Smooth muscle cell (in vitro differentiated cells): ENCODE results near the gene TSPAN18. TPM values are rescaled to one million over a fixed set of nuclear protein-coding genes. Genes with fewer than 3 reads are reported as not detected.

Experiments used
- DNase-seq: peaks from one replicate; lab custom pipeline; 2025; ENCODE audit not compliant: unreplicated experiment; lab: John Stamatoyannopoulos, UW
- H2AFZ ChIP-seq: fragments of 200-600 bp; sonication (generic); 2 replicates; pipeline ENCODE4 v1.6.0; 2016; ENCODE audit warnings: antibody characterized with exemption, low read depth, mild to moderate bottlenecking
- H3F3A ChIP-seq: fragments of 200-600 bp; sonication (generic); 2 replicates; pipeline ENCODE4 v1.6.0; 2017; ENCODE audit warnings: antibody characterized with exemption, low read depth
- H3K27ac ChIP-seq: fragments of 200-600 bp; sonication (generic); 2 replicates; pipeline ENCODE4 v1.5.1; 2016; ENCODE audit warnings: low read depth, mild to moderate bottlenecking
- H3K27me3 ChIP-seq: fragments of 200-600 bp; sonication (generic); 2 replicates; pipeline ENCODE4 v1.6.1; 2016; ENCODE audit warnings: low read depth, mild to moderate bottlenecking
- H3K36me3 ChIP-seq: fragments of 200-600 bp; sonication (generic); 2 replicates; pipeline ENCODE4 v1.5.1; 2016; ENCODE audit warnings: low read depth
- H3K4me1 ChIP-seq: fragments of 200-600 bp; sonication (generic); 2 replicates; pipeline ENCODE4 v1.5.1; 2016; ENCODE audit warnings: low read depth
- H3K4me2 ChIP-seq: fragments of 200-600 bp; sonication (generic); 2 replicates; pipeline ENCODE4 v1.6.0; 2016; ENCODE audit warnings: mild to moderate bottlenecking
- H3K4me3 ChIP-seq: fragments of 200-600 bp; sonication (generic); 2 replicates; pipeline ENCODE4 v1.5.1; 2016; ENCODE audit warnings: mild to moderate bottlenecking
- H3K79me2 ChIP-seq: fragments of 200-600 bp; sonication (generic); 2 replicates; pipeline ENCODE4 v1.6.0; 2016; ENCODE audit warnings: low read depth, mild to moderate bottlenecking
- H3K9ac ChIP-seq: fragments of 200-600 bp; sonication (generic); 2 replicates; pipeline ENCODE4 v1.6.0; 2016; ENCODE audit warnings: low read depth
- H3K9me3 ChIP-seq: fragments of 200-600 bp; sonication (generic); replicated peaks from 2 replicates; pipeline ENCODE4 v1.5.1; 2016; ENCODE audit warnings: low read depth
- H4K20me1 ChIP-seq: fragments of 200-600 bp; sonication (generic); 2 replicates; pipeline ENCODE4 v1.6.0; 2016; ENCODE audit warnings: low read depth
- CTCF ChIP-seq: fragments of 200-600 bp; sonication (generic); IDR thresholded peaks from 2 replicates; pipeline ENCODE4 v1.5.1; 2017; ENCODE audit warnings: borderline replicate concordance, mild to moderate bottlenecking, antibody characterized with exemption; ENCODE audit not compliant: insufficient read depth, poor library complexity, severe bottlenecking
- WGBS: methylation state at CpG from one replicate; pipeline ENCODE4 v1.1.7; 2016; ENCODE audit warnings: low lambda C conversion rate; 5-methylcytosine and 5-hydroxymethylcytosine counted together
- polyA plus RNA-seq: library from polyadenylated mRNA; unstranded; fragments of >200 nt; fragmentation: Nextera tagmentation; extraction: Ambion mirVana; gene quantifications from 2 replicates; pipeline ENCODE4 v1.2.1, GENCODE V29; 2016
- total RNA-seq: library from RNA; depleted of rRNA; stranded (reverse); fragments of >200 nt; gene quantifications from 2 replicates; pipeline ENCODE4 v1.2.3, GENCODE V29; 2014

Gene TSPAN18
- total and polyA plus RNA-seq, 2 experiments from 2014 or later, result 3.4 to 15.3 TPM

GRCh38 chr11:44829838-44830237 lies 103.1 kb downstream of the TSPAN18 start:
- no peak overlapping the region for H2AFZ ChIP-seq
- DNase-seq, result no peak
- peaks cover 12% of the 10 kb centered on the region for H3K4me1 ChIP-seq
- no peak overlapping the region for H3K9ac ChIP-seq
- no peak overlapping the region for H3K27ac ChIP-seq
- no peaks in the 10 kb centered on the region for H3K79me2 ChIP-seq
- no peaks in the 10 kb centered on the region for H3F3A ChIP-seq
- H3K27me3 ChIP-seq, result no peaks in the 10 kb centered on the region
- H3K36me3 ChIP-seq, result no peaks in the 10 kb centered on the region
- no peaks in the 10 kb centered on the region for H4K20me1 ChIP-seq
- H3K4me2 ChIP-seq, result no peak overlapping the region
- WGBS, result 85% methylated on average over 2 of the region's 2 CpGs
- no peak for TF ChIP-seq CTCF
- H3K4me3 ChIP-seq, result no peak overlapping the region
- no peaks in the 10 kb centered on the region for H3K9me3 ChIP-seq

DNA sequence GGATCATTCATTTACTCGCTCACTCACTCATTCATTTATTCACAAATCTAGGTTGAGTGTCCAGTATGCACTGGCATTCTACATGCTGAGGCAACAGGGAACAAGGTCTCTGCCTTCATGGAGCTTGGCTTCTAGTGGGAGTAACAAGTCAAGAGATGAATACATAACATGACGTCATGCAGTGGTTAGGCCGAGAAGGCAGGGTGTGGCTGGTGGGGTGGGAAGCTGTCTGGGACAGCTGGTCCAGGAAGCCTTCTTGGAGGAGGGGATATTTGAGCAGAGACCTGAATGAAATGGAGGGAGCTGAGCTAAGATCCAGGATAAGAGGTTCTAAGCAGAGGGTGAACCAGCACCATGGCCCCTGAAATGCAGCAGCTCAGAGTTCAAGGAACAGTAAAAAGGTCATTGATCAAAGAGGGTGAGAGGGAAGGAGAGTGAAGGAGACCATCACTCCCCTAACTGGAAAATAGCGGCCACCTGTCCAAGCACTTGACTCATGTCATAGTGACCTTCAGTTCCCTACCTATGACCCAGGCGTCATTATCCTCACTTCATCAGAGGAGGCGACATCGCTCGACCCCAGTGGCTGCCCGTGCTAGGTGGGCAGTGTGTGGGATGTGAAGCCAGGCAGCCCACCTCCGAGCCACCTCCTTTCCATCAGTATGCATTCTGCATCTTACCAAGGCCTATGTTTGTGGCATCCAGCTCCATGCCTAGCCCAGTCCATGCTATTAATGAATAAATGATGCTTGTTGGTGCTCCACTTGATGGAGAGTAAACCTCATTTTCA lies 105.0 kb downstream of the TSPAN18 start:
- H3K4me2 ChIP-seq, result no peak overlapping the region
- no peaks in the 10 kb centered on the region for H4K20me1 ChIP-seq
- WGBS, result 89% methylated on average over 10 of the region's 10 CpGs
- H2AFZ ChIP-seq, result no peak overlapping the region
- H3K4me3 ChIP-seq, result no peak overlapping the region
- no peak overlapping the region for H3K27ac ChIP-seq
- no peak for TF ChIP-seq CTCF
- DNase-seq, result no peak
- H3F3A ChIP-seq, result no peaks in the 10 kb centered on the region
- H3K9ac ChIP-seq, result no peak overlapping the region
- no peaks in the 10 kb centered on the region for H3K9me3 ChIP-seq
- no peaks in the 10 kb centered on the region for H3K79me2 ChIP-seq
- peaks cover 13% of the 10 kb centered on the region for H3K4me1 ChIP-seq
- no peaks in the 10 kb centered on the region for H3K36me3 ChIP-seq
- H3K27me3 ChIP-seq, result no peaks in the 10 kb centered on the region

- Histone ChIP-seq H3K4me2 (no peak overlapping the region), H3K4me1 (peaks cover 13% of the 10 kb centered on the region), H3F3A (no peaks in the 10 kb centered on the region), H3K79me2 (no peaks in the 10 kb centered on the region), H3K9ac (no peak overlapping the region), H3K27ac (no peak overlapping the region), H2AFZ (no peak overlapping the region), H3K9me3 (no peaks in the 10 kb centered on the region), H3K4me3 (no peak overlapping the region), H4K20me1 (no peaks in the 10 kb centered on the region), H3K36me3 (no peaks in the 10 kb centered on the region), H3K27me3 (no peaks in the 10 kb centered on the region)
- no peak for DNase-seq
- TF ChIP-seq CTCF, result no peak
- WGBS, result 92% methylated on average over 10 of the region's 10 CpGs
Observed at GRCh38 chr11:44832452-44832851, 105.7 kb downstream of the TSPAN18 start.
